ENCODE results near the gene FSTL5. TPM values are rescaled to one million over a fixed set of nuclear protein-coding genes. Genes with fewer than 3 reads are reported as not detected.

FSTL5 gene
- total RNA-seq, 1 donor from 2014 or later = 0.08 TPM

DNA sequence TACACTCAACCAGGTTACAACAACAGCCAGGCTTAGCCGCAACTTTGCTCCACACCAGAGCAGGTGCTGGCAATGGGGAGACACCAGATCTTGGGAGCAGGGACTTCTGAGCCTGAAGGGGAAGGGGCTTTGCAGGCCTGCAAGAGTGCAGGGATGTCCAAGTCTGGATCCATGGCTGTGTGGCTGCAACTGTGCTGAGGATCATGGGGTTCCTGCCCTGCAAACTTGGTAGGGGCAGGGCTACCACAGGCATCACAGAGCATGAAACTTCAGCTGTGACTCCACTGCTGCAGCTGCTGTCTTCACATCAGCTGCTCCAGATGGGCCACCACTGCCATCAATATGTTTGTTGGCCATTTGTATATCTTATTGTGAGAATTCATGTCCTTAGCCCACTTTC is 340.4 kb downstream of the FSTL5 start:
- no peak for DNase-seq (ENCODE audit: low spot score)
- no peak overlapping the region for H3K27ac Mint-ChIP-seq (ENCODE audit: unreplicated experiment)
- H3K27me3 Mint-ChIP-seq (ENCODE audit: unreplicated experiment) = peaks cover 2% of the 10 kb centered on the region
- peaks cover 4% of the 10 kb centered on the region for H3K36me3 Mint-ChIP-seq (ENCODE audit: low read depth, unreplicated experiment)
- no peaks in the 10 kb centered on the region for H3K9me3 Mint-ChIP-seq (ENCODE audit: unreplicated experiment)
- TF ChIP-seq, protein P1, sequence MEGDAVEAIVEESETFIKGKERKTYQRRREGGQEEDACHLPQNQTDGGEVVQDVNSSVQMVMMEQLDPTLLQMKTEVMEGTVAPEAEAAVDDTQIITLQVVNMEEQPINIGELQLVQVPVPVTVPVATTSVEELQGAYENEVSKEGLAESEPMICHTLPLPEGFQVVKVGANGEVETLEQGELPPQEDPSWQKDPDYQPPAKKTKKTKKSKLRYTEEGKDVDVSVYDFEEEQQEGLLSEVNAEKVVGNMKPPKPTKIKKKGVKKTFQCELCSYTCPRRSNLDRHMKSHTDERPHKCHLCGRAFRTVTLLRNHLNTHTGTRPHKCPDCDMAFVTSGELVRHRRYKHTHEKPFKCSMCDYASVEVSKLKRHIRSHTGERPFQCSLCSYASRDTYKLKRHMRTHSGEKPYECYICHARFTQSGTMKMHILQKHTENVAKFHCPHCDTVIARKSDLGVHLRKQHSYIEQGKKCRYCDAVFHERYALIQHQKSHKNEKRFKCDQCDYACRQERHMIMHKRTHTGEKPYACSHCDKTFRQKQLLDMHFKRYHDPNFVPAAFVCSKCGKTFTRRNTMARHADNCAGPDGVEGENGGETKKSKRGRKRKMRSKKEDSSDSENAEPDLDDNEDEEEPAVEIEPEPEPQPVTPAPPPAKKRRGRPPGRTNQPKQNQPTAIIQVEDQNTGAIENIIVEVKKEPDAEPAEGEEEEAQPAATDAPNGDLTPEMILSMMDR (IDR thresholded peaks at IDR 0.05; ENCODE audit: unreplicated experiment) = no peak
- H3K4me1 Mint-ChIP-seq (ENCODE audit: unreplicated experiment) = no peaks in the 10 kb centered on the region
- no peak overlapping the region for H3K4me3 Mint-ChIP-seq (ENCODE audit: unreplicated experiment)

DNA sequence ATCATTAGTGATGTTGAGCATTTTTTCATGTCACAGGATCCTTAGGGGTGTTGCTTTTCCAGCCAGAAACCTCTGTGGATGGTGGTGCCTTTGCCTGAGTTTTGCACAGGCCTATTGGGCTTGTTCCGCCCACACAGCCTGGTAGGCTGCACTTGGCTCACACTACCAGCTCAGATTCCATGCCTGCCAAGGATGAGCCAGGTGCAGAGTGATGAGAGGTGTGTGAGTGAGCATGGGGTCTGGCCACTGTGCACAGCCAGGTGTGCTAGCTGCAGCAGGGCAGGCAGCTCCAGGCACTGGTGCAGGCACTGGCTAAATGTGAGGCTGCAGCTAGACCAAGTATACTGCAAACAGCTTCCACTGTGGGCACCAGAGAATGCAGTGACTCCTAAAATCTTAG is 341.6 kb downstream of the FSTL5 start:
- DNase-seq (ENCODE audit: low spot score) = no peak
- no peaks in the 10 kb centered on the region for H3K9me3 Mint-ChIP-seq (ENCODE audit: unreplicated experiment)
- TF ChIP-seq, protein P1 (IDR thresholded peaks at IDR 0.05; ENCODE audit: unreplicated experiment) = no peak
- H3K4me1 Mint-ChIP-seq (ENCODE audit: unreplicated experiment) = no peaks in the 10 kb centered on the region
- H3K27ac Mint-ChIP-seq (ENCODE audit: unreplicated experiment) = no peak overlapping the region
- no peak overlapping the region for H3K4me3 Mint-ChIP-seq (ENCODE audit: unreplicated experiment)
- H3K36me3 Mint-ChIP-seq (ENCODE audit: low read depth, unreplicated experiment) = peaks cover 4% of the 10 kb centered on the region
- no peaks in the 10 kb centered on the region for H3K27me3 Mint-ChIP-seq (ENCODE audit: unreplicated experiment)

DNA sequence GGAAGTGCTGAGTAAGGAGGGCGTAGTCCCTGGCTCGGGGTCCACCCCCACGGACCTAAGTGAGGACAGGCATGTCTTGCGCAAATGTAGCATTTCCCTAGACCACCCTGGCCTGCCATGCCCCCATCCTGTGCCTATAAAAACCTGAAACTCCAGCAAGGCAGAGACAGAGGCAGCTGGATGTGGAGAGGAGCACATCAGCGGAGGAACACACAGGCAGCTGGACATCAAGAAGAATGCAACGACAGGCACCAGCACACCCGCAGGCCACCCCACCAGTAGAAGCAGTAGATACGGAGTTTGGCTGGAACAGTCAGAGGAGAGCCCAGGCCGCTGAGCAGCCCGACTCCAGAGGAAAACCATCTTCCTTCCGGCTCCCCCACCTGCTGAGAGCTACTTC is 345.9 kb downstream of the FSTL5 start:
- Mint-ChIP-seq H3K9me3 (ENCODE audit: unreplicated experiment) (no peaks in the 10 kb centered on the region), H3K27me3 (ENCODE audit: unreplicated experiment) (no peaks in the 10 kb centered on the region), H3K4me1 (ENCODE audit: unreplicated experiment) (no peaks in the 10 kb centered on the region), H3K27ac (ENCODE audit: unreplicated experiment) (no peak overlapping the region), H3K4me3 (ENCODE audit: unreplicated experiment) (no peak overlapping the region), H3K36me3 (ENCODE audit: low read depth, unreplicated experiment) (no peaks in the 10 kb centered on the region)
- TF ChIP-seq, protein P1 (IDR thresholded peaks at IDR 0.05; ENCODE audit: unreplicated experiment) = no peak
- DNase-seq (ENCODE audit: low spot score) = no peak

DNA sequence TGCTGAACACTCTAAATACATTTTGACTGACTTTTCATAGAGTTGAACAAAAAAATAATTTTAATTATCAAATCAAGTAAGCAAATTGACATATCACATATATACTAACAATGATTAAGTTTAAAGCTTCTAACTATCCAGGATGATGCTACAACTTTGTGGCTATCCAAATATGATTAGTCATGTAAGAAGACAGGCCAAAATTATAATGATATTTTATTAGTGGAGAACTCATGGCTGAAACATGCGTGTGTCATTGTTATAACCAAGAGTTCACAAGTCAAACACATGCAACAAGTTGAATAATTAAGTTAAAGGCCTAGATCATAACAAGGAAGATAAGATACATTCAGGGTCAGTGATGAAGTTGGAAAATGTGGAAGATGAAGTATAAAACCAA is 346.8 kb downstream of the FSTL5 start:
- H3K9me3 Mint-ChIP-seq (ENCODE audit: unreplicated experiment) = no peaks in the 10 kb centered on the region
- H3K27me3 Mint-ChIP-seq (ENCODE audit: unreplicated experiment) = no peaks in the 10 kb centered on the region
- no peak overlapping the region for H3K27ac Mint-ChIP-seq (ENCODE audit: unreplicated experiment)
- TF ChIP-seq, protein P1 (IDR thresholded peaks at IDR 0.05; ENCODE audit: unreplicated experiment) = no peak
- H3K4me1 Mint-ChIP-seq (ENCODE audit: unreplicated experiment) = no peaks in the 10 kb centered on the region
- H3K36me3 Mint-ChIP-seq (ENCODE audit: low read depth, unreplicated experiment) = no peaks in the 10 kb centered on the region
- DNase-seq (ENCODE audit: low spot score) = no peak
- no peak overlapping the region for H3K4me3 Mint-ChIP-seq (ENCODE audit: unreplicated experiment)

DNA sequence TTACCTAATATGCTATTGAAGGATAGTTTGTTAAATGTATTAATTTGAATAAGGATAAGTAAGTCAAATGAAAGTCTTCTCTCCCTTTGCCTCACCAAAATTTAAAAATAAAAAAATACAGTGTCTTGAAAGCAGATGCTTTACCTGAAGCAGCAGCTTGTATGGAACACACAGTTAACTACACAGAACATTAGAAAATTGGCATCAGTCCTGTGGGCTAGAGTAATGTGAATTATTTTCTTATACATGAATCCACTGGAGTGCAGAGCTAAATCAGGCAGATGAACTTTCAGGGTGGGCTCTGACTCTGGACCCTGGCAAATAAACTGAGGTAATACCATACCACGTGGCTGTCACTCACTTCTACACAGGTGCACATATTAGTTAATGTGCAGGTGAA is 348.0 kb downstream of the FSTL5 start:
- H3K9me3 Mint-ChIP-seq (ENCODE audit: unreplicated experiment) = no peaks in the 10 kb centered on the region
- H3K4me3 Mint-ChIP-seq (ENCODE audit: unreplicated experiment) = no peak overlapping the region
- H3K27me3 Mint-ChIP-seq (ENCODE audit: unreplicated experiment) = no peaks in the 10 kb centered on the region
- no peaks in the 10 kb centered on the region for H3K36me3 Mint-ChIP-seq (ENCODE audit: low read depth, unreplicated experiment)
- TF ChIP-seq, protein P1 (IDR thresholded peaks at IDR 0.05; ENCODE audit: unreplicated experiment) = no peak
- DNase-seq (ENCODE audit: low spot score) = no peak
- no peaks in the 10 kb centered on the region for H3K4me1 Mint-ChIP-seq (ENCODE audit: unreplicated experiment)
- no peak overlapping the region for H3K27ac Mint-ChIP-seq (ENCODE audit: unreplicated experiment)
